MCF 10A (cell line): ENCODE data around the gene KIAA2012. TPM values are rescaled to one million over a fixed set of nuclear protein-coding genes. Genes with fewer than 3 reads are reported as not detected.

Experiments used
- BruUV-seq: library from RNA; stranded (reverse); fragments of 400-500 nt; replicated peaks from 2 replicates; lab custom pipeline; 2021; lab: Mats Ljungman, UMichigan
- CTCF ChIA-PET: fragments of 300-600 bp; sonication (Branson Sonifier 250); formaldehyde crosslinking; extraction: SDS; loops from one replicate; lab custom pipeline; 2021; ENCODE audit warnings: antibody characterized with exemption, inconsistent platforms; lab: Yijun Ruan, JAX
- POLR2A ChIA-PET: fragments of 300-600, 350-650 bp; sonication (Branson Sonifier 250); formaldehyde crosslinking; extraction: SDS; loops from one replicate; lab custom pipeline; 2020; ENCODE audit warnings: antibody characterized with exemption, inconsistent platforms; lab: Yijun Ruan, JAX
- DNase-seq: peaks from one replicate; pipeline ENCODE4 v3.0.0-alpha.2; 2018; ENCODE audit not compliant: unreplicated experiment
- H3K27ac Mint-ChIP-seq: one replicate; pipeline ENCODE4 v1.8.0; 2022; ENCODE audit warnings: mild to moderate bottlenecking, low read depth, mixed read lengths; ENCODE audit not compliant: unreplicated experiment
- H3K27me3 Mint-ChIP-seq: one replicate; pipeline ENCODE4 v1.8.0; 2022; ENCODE audit warnings: mixed read lengths; ENCODE audit not compliant: insufficient read depth, unreplicated experiment
- H3K36me3 Mint-ChIP-seq: one replicate; pipeline ENCODE4 v1.8.0; 2022; ENCODE audit warnings: mild to moderate bottlenecking, moderate library complexity, mixed read lengths; ENCODE audit not compliant: insufficient read depth, unreplicated experiment
- H3K4me1 Mint-ChIP-seq: one replicate; pipeline ENCODE4 v1.8.0; 2022; ENCODE audit warnings: mixed read lengths; ENCODE audit not compliant: insufficient read depth, unreplicated experiment
- H3K4me3 Mint-ChIP-seq: one replicate; pipeline ENCODE4 v1.8.0; 2022; ENCODE audit warnings: mild to moderate bottlenecking, moderate library complexity, mixed read lengths; ENCODE audit not compliant: unreplicated experiment
- H3K9me3 Mint-ChIP-seq: one replicate; pipeline ENCODE4 v1.8.0; 2022; ENCODE audit warnings: mixed read lengths; ENCODE audit not compliant: unreplicated experiment
- CTCF ChIP-seq: fragments of 200-600 bp; IDR thresholded peaks from one replicate; pipeline ENCODE4 v1.8.0; 2022; ENCODE audit warnings: antibody characterized with exemption, mild to moderate bottlenecking; ENCODE audit not compliant: unreplicated experiment
- intact Hi-C: fragments of 100-400 bp; cut with micrococcal nuclease; formaldehyde crosslinking; loops from 2 replicates; pipeline ENCODE4 v1.14.1; 2022
- total RNA-seq: library from RNA; stranded (reverse); gene quantifications from 2 replicates; pipeline ENCODE4 v1.2.3, GENCODE V29; 2022

KIAA2012 gene
- total RNA-seq, 1 experiment from 2014 or later: not detected

GRCh38 chr2:202056611-202057010 is 16.4 kb upstream of the KIAA2012 start:
- Mint-ChIP-seq H3K4me1 (no peaks in the 10 kb centered on the region), H3K9me3 (no peaks in the 10 kb centered on the region), H3K36me3 (no peaks in the 10 kb centered on the region), H3K27ac (no peak overlapping the region), H3K4me3 (no peak overlapping the region), H3K27me3 (peaks cover 65% of the 10 kb centered on the region)
- POLR2A ChIA-PET: no interaction called here
- CTCF ChIA-PET: interaction anchor here (1.0 to 4.8 kb wide), 2 partner anchors 9 to 196 kb away, joined by 3 to 30 read pairs; no protein-coding TSS in a partner anchor
- peak; percentile 17 for DNase-seq
- TF ChIP-seq CTCF: peak; percentile 27
- intact Hi-C loops: loop anchor here (1.0 to 2.0 kb wide), 2 partner anchors 196 to 260 kb away; no protein-coding TSS in a partner anchor
- BruUV-seq: no TSS peak

GRCh38 chr2:202060218-202060617 is 12.8 kb upstream of the KIAA2012 start:
- DNase-seq: no peak
- H3K9me3 Mint-ChIP-seq: no peaks in the 10 kb centered on the region
- H3K27ac Mint-ChIP-seq: no peak overlapping the region
- ChIA-PET POLR2A (interaction anchor here (0.7 kb wide), 1 partner anchor 748 kb away, joined by 3 read pairs; no protein-coding TSS in a partner anchor), CTCF (no interaction called here)
- H3K4me1 Mint-ChIP-seq: no peaks in the 10 kb centered on the region
- intact Hi-C loops: no loop called here
- no TSS peak for BruUV-seq
- H3K4me3 Mint-ChIP-seq: no peak overlapping the region
- peaks cover 38% of the 10 kb centered on the region for H3K27me3 Mint-ChIP-seq
- peak; percentile 11 for TF ChIP-seq CTCF
- no peaks in the 10 kb centered on the region for H3K36me3 Mint-ChIP-seq

- Mint-ChIP-seq H3K9me3 (no peaks in the 10 kb centered on the region), H3K4me1 (no peaks in the 10 kb centered on the region), H3K27ac (no peak overlapping the region), H3K36me3 (no peaks in the 10 kb centered on the region), H3K27me3 (peaks cover 26% of the 10 kb centered on the region), H3K4me3 (no peak overlapping the region)
- CTCF ChIA-PET: no interaction called here
- no TSS peak for BruUV-seq
- POLR2A ChIA-PET: no interaction called here
- intact Hi-C loops: no loop called here
- DNase-seq: no peak
- TF ChIP-seq CTCF: no peak
These were observed 11.4 kb upstream of the KIAA2012 start for GRCh38 chr2:202061695-202062094.

GRCh38 chr2:202064171-202064880 is 8.7 kb upstream of the KIAA2012 start:
- H3K4me1 Mint-ChIP-seq: no peaks in the 10 kb centered on the region
- ChIA-PET CTCF (interaction anchor here (1.0 kb wide), 2 partner anchors 8 to 204 kb away, joined by 3 read pairs; no protein-coding TSS in a partner anchor), POLR2A (interaction anchor here (1.1 to 1.2 kb wide), 2 partner anchors 9 to 30 kb away, joined by 3 read pairs; partner anchors contain the start of genes FZD7 and KIAA2012)
- BruUV-seq: no TSS peak
- no peak overlapping the region for H3K27ac Mint-ChIP-seq
- H3K36me3 Mint-ChIP-seq: no peaks in the 10 kb centered on the region
- H3K9me3 Mint-ChIP-seq: no peaks in the 10 kb centered on the region
- H3K4me3 Mint-ChIP-seq: no peak overlapping the region
- TF ChIP-seq CTCF: no peak
- intact Hi-C loops: no loop called here
- peaks cover 2% of the 10 kb centered on the region for H3K27me3 Mint-ChIP-seq
- peak; percentile 21 for DNase-seq
